ENCODE measurements around the gene C5orf34. TPM values are rescaled to one million over a fixed set of nuclear protein-coding genes. Genes with fewer than 3 reads are reported as not detected.
A peak's percentile ranks its signal among the peaks of the same experiment; 100 is the strongest.

The C5orf34 gene
- total RNA-seq, 1 donor from 2014 or later: 0.53 TPM

DNA sequence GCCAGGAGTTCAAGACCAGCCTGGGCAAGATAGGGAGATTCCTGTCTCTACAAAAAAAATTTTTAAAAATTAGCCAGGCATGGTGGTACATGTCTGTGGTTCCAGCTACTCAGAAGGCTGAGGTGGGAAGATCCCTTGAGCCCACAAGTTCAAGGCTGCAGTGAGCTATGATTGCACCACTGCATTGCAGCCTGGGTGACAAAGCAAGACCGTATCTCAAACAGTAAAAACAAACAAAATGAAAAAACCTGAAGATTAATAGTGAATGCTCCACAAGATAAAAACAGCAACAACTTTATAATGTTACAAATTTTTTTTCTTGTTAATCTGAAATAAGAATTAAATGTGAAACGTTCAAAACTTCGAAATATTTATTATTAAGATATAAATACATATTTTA lies 28.6 kb downstream of the C5orf34 start:
- H3K36me3 ChIP-seq (ENCODE audit: control insufficient read depth, insufficient read depth, low read length): no peaks in the 10 kb centered on the region
- no peak for DNase-seq (ENCODE audit: low read depth)
- H3K27me3 ChIP-seq (ENCODE audit: control insufficient read depth, insufficient read depth, low read length): no peaks in the 10 kb centered on the region
- TF ChIP-seq, protein P1, sequence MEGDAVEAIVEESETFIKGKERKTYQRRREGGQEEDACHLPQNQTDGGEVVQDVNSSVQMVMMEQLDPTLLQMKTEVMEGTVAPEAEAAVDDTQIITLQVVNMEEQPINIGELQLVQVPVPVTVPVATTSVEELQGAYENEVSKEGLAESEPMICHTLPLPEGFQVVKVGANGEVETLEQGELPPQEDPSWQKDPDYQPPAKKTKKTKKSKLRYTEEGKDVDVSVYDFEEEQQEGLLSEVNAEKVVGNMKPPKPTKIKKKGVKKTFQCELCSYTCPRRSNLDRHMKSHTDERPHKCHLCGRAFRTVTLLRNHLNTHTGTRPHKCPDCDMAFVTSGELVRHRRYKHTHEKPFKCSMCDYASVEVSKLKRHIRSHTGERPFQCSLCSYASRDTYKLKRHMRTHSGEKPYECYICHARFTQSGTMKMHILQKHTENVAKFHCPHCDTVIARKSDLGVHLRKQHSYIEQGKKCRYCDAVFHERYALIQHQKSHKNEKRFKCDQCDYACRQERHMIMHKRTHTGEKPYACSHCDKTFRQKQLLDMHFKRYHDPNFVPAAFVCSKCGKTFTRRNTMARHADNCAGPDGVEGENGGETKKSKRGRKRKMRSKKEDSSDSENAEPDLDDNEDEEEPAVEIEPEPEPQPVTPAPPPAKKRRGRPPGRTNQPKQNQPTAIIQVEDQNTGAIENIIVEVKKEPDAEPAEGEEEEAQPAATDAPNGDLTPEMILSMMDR (IDR thresholded peaks at IDR 0.05; ENCODE audit: insufficient read depth, low read length, severe bottlenecking): no peak
- FAIRE-seq: no peak
- no peak overlapping the region for H3K4me3 ChIP-seq (ENCODE audit: low read depth, low read length)

DNA sequence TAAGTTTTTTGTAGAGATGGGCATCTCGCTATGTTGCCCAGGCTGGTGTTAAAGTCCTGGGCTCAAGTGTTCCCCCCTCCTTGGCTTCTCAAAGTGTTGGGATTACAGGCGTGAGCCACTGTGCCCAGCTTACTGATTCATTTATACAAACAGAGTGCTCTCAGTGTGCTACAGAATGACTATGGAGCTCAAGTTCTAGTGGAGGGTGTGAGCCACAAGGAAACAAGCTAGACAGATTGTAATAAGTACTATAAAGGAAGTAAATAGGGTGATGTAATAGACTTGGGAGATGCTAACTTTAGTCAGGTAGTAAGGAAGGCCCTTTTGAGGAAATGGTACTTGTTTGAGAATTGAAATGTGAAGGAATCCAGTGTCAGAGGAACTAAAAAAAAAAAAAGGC lies 29.5 kb downstream of the C5orf34 start:
- Histone ChIP-seq H3K4me3 (ENCODE audit: low read depth, low read length) (no peak overlapping the region), H3K27me3 (ENCODE audit: control insufficient read depth, insufficient read depth, low read length) (no peaks in the 10 kb centered on the region), H3K36me3 (ENCODE audit: control insufficient read depth, insufficient read depth, low read length) (no peaks in the 10 kb centered on the region)
- TF ChIP-seq, protein P1 (IDR thresholded peaks at IDR 0.05; ENCODE audit: insufficient read depth, low read length, severe bottlenecking): no peak
- DNase-seq (ENCODE audit: low read depth) (peak; percentile 84), FAIRE-seq (no peak)

DNA sequence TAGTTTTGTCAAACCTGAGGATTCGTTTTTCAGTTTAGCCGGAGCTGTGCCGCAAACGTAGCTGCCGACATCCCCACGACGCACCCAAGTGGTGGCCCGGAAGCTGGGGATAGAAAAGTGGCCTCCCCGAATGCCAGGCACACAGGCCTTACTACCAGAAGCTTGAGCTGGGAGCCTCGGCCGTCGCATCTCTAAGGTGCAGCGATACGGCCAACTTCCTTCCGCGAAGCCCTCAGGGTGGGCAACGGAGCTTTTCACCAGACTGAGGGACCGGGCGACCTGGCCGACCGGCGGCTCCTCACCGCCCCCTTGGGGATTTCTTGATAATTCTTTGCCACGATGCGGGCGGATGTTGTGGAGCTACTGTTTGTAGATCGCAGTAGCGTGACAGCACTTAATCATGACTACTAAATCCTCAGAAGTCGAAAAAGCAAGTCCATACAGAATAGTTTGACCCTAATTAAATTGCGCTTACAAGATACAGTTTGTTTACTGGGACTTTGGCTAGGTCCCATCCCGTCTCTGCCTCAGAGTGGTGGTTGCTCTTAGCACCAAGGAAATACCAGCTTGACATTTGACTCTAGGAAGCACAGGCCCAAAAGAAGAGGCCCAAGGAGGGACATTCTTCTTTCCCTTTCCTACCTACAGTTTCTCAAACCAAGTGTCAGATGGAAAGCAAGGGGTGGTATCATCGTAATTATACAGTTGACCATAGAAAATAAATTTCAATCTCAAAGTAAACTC lies 30.7 kb downstream of the C5orf34 start:
- Histone ChIP-seq H3K27me3 (ENCODE audit: control insufficient read depth, insufficient read depth, low read length) (no peaks in the 10 kb centered on the region), H3K4me3 (ENCODE audit: low read depth, low read length) (peak overlapping the region; percentile 96), H3K36me3 (ENCODE audit: control insufficient read depth, insufficient read depth, low read length) (no peaks in the 10 kb centered on the region)
- peak; percentile 72 for DNase-seq (ENCODE audit: low read depth)
- TF ChIP-seq, protein P1 (IDR thresholded peaks at IDR 0.05; ENCODE audit: insufficient read depth, low read length, severe bottlenecking): peak; percentile 74
- FAIRE-seq: no peak

DNA sequence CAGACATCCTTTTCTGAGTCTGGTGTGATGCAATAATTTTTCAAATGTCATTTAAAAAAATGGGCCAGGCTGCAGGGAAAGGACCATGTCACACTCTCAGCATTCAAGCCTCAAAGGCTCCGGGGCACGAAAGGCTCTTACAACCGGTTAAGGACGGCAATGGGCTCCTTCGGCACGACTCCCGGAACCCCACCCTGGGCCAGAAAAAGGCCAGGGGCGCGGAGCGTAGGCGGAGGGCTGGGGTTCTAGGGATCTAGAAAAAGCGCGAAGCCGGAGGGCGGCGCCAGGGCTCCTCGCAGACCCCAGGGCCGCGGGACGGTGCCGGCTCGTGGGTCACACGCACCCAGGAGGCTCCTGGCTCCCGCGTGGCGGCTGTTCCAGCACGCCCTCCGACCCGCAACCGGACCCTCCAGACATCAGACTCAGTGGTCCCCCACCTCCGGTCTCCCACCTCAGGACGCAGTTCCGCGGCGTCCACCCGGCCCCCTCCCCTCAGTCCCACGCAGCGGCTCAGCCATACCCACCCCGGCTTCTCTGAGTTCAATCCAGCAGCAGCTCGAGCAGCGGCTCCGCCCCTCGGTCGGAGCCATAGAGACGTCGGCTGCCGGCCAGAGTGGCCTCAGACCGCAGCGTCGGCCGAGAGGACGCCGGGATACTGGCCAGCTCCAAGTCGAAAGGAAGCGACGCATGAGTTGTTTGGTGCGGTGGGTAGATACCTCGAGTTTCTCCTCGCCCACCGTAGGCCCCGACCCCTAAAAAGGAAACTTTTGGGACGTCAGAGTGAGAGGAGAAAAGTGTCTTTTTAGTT lies 31.4 kb downstream of the C5orf34 start, which contains the start of gene TMEM267:
Gene TMEM267, minus strand, starts transcription at position 568 of the 808 bp plus-strand sequence. CDS start 29,896 bp downstream, outside the sequence.
- no peak for FAIRE-seq
- TF ChIP-seq, protein P1 (IDR thresholded peaks at IDR 0.05; ENCODE audit: insufficient read depth, low read length, severe bottlenecking): no peak

DNA sequence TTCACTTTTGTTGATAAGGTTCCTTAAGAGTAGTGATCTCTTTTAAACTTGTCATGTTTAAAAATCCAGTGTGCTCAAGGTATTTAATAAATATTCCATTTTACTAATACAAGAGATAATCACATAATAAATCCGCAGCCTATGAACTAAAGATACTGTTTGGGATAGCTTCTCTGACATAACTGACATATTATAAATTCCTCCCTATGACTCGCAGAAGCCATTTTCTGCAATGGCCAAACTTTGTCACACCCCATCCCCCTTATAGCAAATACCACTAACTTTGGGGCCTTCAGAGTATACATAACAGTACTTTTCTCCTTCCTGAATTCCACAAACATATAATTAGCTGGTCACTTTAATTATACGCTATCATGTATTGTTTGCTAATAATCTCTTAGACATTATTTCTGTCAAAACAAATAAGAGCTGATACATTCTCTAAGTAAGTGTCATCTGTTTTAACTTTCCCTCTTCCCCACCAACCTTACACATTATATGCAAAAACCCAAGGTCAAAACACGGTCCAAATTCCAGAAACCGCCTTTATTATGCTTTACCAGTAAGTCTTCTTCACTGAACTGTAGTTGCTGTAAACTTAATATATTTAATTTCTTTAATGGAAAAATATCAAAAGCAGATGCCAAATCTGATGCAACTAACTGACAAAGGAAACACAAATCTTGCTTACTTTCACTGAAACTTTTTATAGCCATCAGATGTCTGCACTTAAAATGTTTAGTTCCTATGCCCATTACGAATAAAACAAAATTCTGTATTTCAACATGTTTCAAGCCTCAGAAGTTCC lies 32.3 kb downstream of the C5orf34 start:
- FAIRE-seq (no peak), DNase-seq (ENCODE audit: low read depth) (peak; percentile 17)
- Histone ChIP-seq H3K27me3 (ENCODE audit: control insufficient read depth, insufficient read depth, low read length) (no peaks in the 10 kb centered on the region), H3K36me3 (ENCODE audit: control insufficient read depth, insufficient read depth, low read length) (no peaks in the 10 kb centered on the region), H3K4me3 (ENCODE audit: low read depth, low read length) (peak overlapping the region; percentile 96)
- TF ChIP-seq, protein P1 (IDR thresholded peaks at IDR 0.05; ENCODE audit: insufficient read depth, low read length, severe bottlenecking): no peak

More for the DNA sequence above, 31.4 kb downstream of the C5orf34 start, which contains the start of gene TMEM267:
- Histone ChIP-seq H3K36me3 (ENCODE audit: control insufficient read depth, insufficient read depth, low read length) (no peaks in the 10 kb centered on the region), H3K4me3 (ENCODE audit: low read depth, low read length) (peak within 1 kb of the TSS; percentile 96), H3K27me3 (ENCODE audit: control insufficient read depth, insufficient read depth, low read length) (no peaks in the 10 kb centered on the region)
- peak; percentile 82 for DNase-seq (ENCODE audit: low read depth)

All from bronchial epithelial cell (primary cell).